Activated T-cell treated with anti-CD3 and anti-CD28 coated beads, Interleukin-2, amount 50 U/mL, for 24 hours (primary cell): ENCODE measurements around the gene MAST4.

ENCODE experiments used
- DNase-seq: peaks from one replicate; pipeline ENCODE4 v3.0.0-alpha.2; 2020
- H3K27ac Mint-ChIP-seq: 2 replicates; pipeline ENCODE4 v1.8.0; 2020; ENCODE audit warnings: mild to moderate bottlenecking, mixed read lengths
- H3K27me3 Mint-ChIP-seq: 2 replicates; pipeline ENCODE4 v1.8.0; 2020; ENCODE audit warnings: mixed read lengths
- H3K36me3 Mint-ChIP-seq: 2 replicates; pipeline ENCODE4 v1.8.0; 2020; ENCODE audit warnings: low read depth, mixed read lengths
- H3K4me1 Mint-ChIP-seq: 2 replicates; pipeline ENCODE4 v1.8.0; 2020; ENCODE audit warnings: low read depth, mixed read lengths
- H3K4me3 Mint-ChIP-seq: 2 replicates; pipeline ENCODE4 v1.8.0; 2020; ENCODE audit warnings: mild to moderate bottlenecking, moderate library complexity, mixed read lengths
- H3K9me3 Mint-ChIP-seq: 2 replicates; pipeline ENCODE4 v1.8.0; 2020; ENCODE audit warnings: mixed read lengths

Gene MAST4

GRCh38 chr5:66646570-66646969, 50.4 kb downstream of the MAST4 start:
- H3K36me3 Mint-ChIP-seq = no peaks in the 10 kb centered on the region
- no peaks in the 10 kb centered on the region for H3K4me1 Mint-ChIP-seq
- H3K27me3 Mint-ChIP-seq = peaks cover 9% of the 10 kb centered on the region
- H3K27ac Mint-ChIP-seq = no peak overlapping the region
- no peak overlapping the region for H3K4me3 Mint-ChIP-seq
- peaks cover 3% of the 10 kb centered on the region for H3K9me3 Mint-ChIP-seq
- no peak for DNase-seq

- Mint-ChIP-seq H3K27ac (no peak overlapping the region), H3K4me3 (no peak overlapping the region), H3K27me3 (peaks cover 5% of the 10 kb centered on the region), H3K4me1 (no peaks in the 10 kb centered on the region), H3K36me3 (no peaks in the 10 kb centered on the region), H3K9me3 (peaks cover 3% of the 10 kb centered on the region)
- no peak for DNase-seq
Measured at GRCh38 chr5:66647146-66647856, 51.1 kb downstream of the MAST4 start.

DNA sequence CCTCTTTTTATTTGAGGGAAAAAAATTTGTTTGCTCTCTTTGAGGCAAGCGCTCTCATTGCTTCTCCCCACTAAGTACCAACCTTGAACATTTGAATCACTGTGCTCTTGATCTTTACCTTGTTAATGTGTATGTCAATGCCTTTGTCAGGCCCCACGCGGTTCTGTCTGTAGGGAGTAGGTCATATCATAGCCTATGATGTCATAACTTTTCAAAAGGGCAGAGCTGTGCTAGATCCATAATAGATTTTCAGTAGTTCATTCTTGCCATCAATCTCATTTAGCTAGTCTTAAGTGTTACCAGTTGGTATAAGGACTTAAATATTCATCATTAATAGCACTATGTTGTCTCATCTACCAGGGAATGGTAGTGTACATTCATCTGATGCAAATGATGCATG, 56.6 kb downstream of the MAST4 start:
- H3K9me3 Mint-ChIP-seq = peaks cover 3% of the 10 kb centered on the region
- H3K27me3 Mint-ChIP-seq = no peaks in the 10 kb centered on the region
- no peak overlapping the region for H3K27ac Mint-ChIP-seq
- no peak overlapping the region for H3K4me3 Mint-ChIP-seq
- H3K4me1 Mint-ChIP-seq = no peaks in the 10 kb centered on the region
- H3K36me3 Mint-ChIP-seq = no peaks in the 10 kb centered on the region
- DNase-seq = no peak

GRCh38 chr5:66653325-66653724, 57.1 kb downstream of the MAST4 start:
- no peaks in the 10 kb centered on the region for H3K36me3 Mint-ChIP-seq
- no peak for DNase-seq
- H3K4me3 Mint-ChIP-seq = no peak overlapping the region
- H3K27ac Mint-ChIP-seq = no peak overlapping the region
- no peaks in the 10 kb centered on the region for H3K27me3 Mint-ChIP-seq
- H3K9me3 Mint-ChIP-seq = peaks cover 3% of the 10 kb centered on the region
- no peaks in the 10 kb centered on the region for H3K4me1 Mint-ChIP-seq

- Mint-ChIP-seq H3K36me3 (no peaks in the 10 kb centered on the region), H3K27me3 (peaks cover 5% of the 10 kb centered on the region), H3K4me3 (no peak overlapping the region), H3K9me3 (peaks cover 2% of the 10 kb centered on the region), H3K4me1 (no peaks in the 10 kb centered on the region), H3K27ac (no peak overlapping the region)
- DNase-seq = no peak
Measured at GRCh38 chr5:66655395-66656324, 59.5 kb downstream of the MAST4 start.

GRCh38 chr5:66658516-66658915, 62.3 kb downstream of the MAST4 start:
- H3K4me1 Mint-ChIP-seq = no peaks in the 10 kb centered on the region
- H3K36me3 Mint-ChIP-seq = no peaks in the 10 kb centered on the region
- H3K4me3 Mint-ChIP-seq = no peak overlapping the region
- DNase-seq = no peak
- H3K27ac Mint-ChIP-seq = no peak overlapping the region
- peaks cover 20% of the 10 kb centered on the region for H3K27me3 Mint-ChIP-seq
- H3K9me3 Mint-ChIP-seq = no peaks in the 10 kb centered on the region

DNA sequence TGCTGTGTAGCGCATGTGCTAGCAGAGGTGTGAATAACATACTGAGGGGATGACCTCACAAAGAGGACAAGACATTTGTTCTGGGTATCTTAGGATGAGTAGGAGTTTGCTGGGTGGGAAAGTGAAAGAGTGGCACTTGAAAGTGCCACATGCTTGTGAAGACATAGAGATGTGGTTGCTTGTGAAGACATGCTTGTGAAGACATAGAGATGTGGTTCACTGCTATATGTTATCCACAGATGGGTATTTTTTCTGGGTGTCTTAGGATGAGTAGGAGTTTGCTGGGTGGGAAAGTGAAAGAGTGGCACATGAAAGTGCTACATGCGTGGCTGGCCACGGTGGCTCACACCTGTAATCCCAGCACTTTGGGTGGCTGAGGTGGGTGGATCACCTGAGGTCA, 63.6 kb downstream of the MAST4 start:
- Mint-ChIP-seq H3K4me3 (no peak overlapping the region), H3K36me3 (no peaks in the 10 kb centered on the region), H3K27ac (no peak overlapping the region), H3K4me1 (no peaks in the 10 kb centered on the region), H3K9me3 (peaks cover 4% of the 10 kb centered on the region), H3K27me3 (peaks cover 25% of the 10 kb centered on the region)
- no peak for DNase-seq

DNA sequence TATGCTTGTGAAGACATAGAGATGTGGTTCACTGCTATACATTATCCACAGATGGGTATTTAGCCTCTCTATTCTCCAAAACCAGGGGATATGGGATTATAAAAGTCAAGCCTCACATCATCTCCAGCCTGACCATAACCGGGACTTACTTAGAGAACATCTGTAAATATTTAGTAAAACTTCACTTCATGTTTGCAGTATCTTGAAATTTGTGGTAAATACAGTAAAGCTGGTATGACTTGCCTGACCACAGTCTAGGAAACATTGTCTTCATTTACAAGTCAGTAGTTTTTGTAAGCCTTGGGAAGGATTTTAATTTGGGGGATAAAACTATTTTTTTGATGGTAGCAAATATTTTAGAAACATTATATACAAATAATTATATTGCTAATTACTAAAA, 64.2 kb downstream of the MAST4 start:
- peaks cover 4% of the 10 kb centered on the region for H3K9me3 Mint-ChIP-seq
- peaks cover 25% of the 10 kb centered on the region for H3K27me3 Mint-ChIP-seq
- DNase-seq = no peak
- no peaks in the 10 kb centered on the region for H3K36me3 Mint-ChIP-seq
- H3K4me3 Mint-ChIP-seq = no peak overlapping the region
- no peak overlapping the region for H3K27ac Mint-ChIP-seq
- no peaks in the 10 kb centered on the region for H3K4me1 Mint-ChIP-seq

GRCh38 chr5:66661149-66661548, 65.0 kb downstream of the MAST4 start:
- Mint-ChIP-seq H3K36me3 (no peaks in the 10 kb centered on the region), H3K27ac (no peak overlapping the region)
- no peak for DNase-seq

DNA sequence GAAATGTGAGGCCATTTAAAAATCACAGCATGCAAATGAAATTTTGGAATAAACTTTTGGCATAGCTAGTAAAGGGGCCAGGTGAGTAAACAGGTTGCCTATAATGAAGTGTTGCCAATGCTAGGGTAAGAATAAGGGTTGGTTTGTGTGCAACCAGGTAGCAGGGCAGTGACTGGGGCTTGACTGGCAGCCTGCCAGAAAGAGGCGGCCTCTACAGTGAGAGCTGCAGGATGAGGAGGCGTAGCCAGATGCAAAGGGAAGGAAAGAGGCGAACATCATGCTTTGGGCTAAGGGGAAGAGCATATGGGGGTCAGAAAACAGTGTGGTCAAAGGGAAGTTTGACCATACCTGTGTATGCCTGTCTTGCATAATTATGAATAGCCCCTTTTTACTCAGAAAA, 70.6 kb downstream of the MAST4 start:
- H3K36me3 Mint-ChIP-seq = no peaks in the 10 kb centered on the region
- H3K4me1 Mint-ChIP-seq = no peaks in the 10 kb centered on the region
- no peak for DNase-seq
- H3K4me3 Mint-ChIP-seq = no peak overlapping the region
- peaks cover 4% of the 10 kb centered on the region for H3K9me3 Mint-ChIP-seq
- H3K27ac Mint-ChIP-seq = no peak overlapping the region
- H3K27me3 Mint-ChIP-seq = peaks cover 31% of the 10 kb centered on the region

More at GRCh38 chr5:66661149-66661548, 65.0 kb downstream of the MAST4 start:
- peaks cover 25% of the 10 kb centered on the region for H3K27me3 Mint-ChIP-seq
- H3K4me1 Mint-ChIP-seq = no peaks in the 10 kb centered on the region
- no peak overlapping the region for H3K4me3 Mint-ChIP-seq
- peaks cover 4% of the 10 kb centered on the region for H3K9me3 Mint-ChIP-seq

DNA sequence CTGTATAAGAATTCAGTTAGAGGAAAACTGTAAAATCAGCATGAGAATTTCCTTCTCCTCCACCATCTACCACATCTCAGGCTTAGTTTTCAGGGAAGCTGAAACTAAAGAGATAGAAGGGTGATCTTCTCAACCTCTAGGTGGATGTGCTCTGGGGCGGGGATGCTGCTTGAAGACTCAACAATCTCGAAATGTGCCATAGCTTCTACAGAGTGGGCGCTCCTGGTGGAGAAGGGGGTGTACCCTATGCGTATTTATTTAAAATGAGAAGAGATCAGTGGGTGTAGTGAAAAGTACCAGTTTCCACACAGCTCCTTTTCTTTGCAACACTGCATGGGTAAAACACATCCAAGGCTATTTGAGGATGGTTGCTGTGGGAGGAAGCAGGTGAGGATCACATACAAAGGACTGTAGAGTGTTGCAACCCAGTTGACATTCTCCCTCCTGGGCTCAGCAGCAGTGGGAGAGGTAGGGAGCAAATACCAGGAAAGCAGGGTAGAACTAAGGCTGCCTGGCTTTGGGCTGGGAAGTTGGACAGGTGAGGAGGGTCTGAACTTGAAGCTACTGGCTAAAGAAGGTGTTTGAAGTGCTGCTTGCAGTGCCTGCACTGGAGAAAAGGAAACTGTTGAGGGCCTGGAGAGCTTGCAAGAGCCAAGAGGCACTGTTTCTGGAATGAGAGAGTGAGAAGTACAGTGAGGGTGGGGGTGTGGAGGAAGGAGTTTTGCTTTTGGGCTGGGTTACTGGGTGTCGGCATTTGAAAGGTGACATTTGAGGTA, 73.1 kb downstream of the MAST4 start:
- H3K27me3 Mint-ChIP-seq = peaks cover 17% of the 10 kb centered on the region
- no peak overlapping the region for H3K27ac Mint-ChIP-seq

GRCh38 chr5:66669862-66670195, 73.6 kb downstream of the MAST4 start:
- Mint-ChIP-seq H3K27ac (no peak overlapping the region), H3K36me3 (no peaks in the 10 kb centered on the region), H3K4me3 (no peak overlapping the region), H3K4me1 (no peaks in the 10 kb centered on the region), H3K9me3 (no peaks in the 10 kb centered on the region), H3K27me3 (peaks cover 17% of the 10 kb centered on the region)
- no peak for DNase-seq

More for the DNA sequence above, 73.1 kb downstream of the MAST4 start:
- Mint-ChIP-seq H3K4me1 (no peaks in the 10 kb centered on the region), H3K36me3 (no peaks in the 10 kb centered on the region), H3K9me3 (no peaks in the 10 kb centered on the region), H3K4me3 (no peak overlapping the region)
- no peak for DNase-seq

DNA sequence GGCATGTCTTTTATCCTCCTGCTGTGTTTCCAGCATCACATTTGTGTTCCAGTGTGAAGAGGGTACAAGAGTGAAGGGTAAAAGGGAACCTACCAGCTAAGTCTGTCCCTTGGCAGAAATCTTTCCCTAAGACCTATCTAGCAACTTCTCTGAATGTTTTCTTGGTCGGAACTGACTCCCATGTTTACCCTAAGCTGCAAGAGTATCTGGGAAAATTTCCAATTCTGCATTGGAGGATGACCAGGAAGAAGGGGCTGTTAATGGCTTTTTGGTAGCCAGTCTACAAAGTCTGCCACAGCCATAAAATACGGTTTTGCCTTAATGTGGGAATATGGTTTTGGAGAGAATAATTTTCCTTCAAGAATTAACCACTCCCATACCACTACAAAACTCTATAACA, 75.1 kb downstream of the MAST4 start:
- Mint-ChIP-seq H3K9me3 (no peaks in the 10 kb centered on the region), H3K27ac (no peak overlapping the region), H3K4me1 (no peaks in the 10 kb centered on the region), H3K36me3 (no peaks in the 10 kb centered on the region), H3K27me3 (peaks cover 20% of the 10 kb centered on the region), H3K4me3 (no peak overlapping the region)
- DNase-seq = no peak

GRCh38 chr5:66674802-66675201, 78.6 kb downstream of the MAST4 start:
- H3K36me3 Mint-ChIP-seq = no peaks in the 10 kb centered on the region
- no peak overlapping the region for H3K4me3 Mint-ChIP-seq
- no peaks in the 10 kb centered on the region for H3K4me1 Mint-ChIP-seq
- no peaks in the 10 kb centered on the region for H3K9me3 Mint-ChIP-seq
- no peak overlapping the region for H3K27ac Mint-ChIP-seq
- peaks cover 8% of the 10 kb centered on the region for H3K27me3 Mint-ChIP-seq
- no peak for DNase-seq
